ENCODE results near the gene ASB15.

Gene ASB15

GRCh38 chr7:123594813-123595241 is 6.8 kb upstream of the ASB15 start:
- in situ Hi-C loops (cut with MboI; ENCODE audit: low sequenced_read_pairs) = no loop called here

GRCh38 chr7:123598657-123599056 is 3.0 kb upstream of the ASB15 start:
- in situ Hi-C loops (cut with MboI; ENCODE audit: low sequenced_read_pairs) = no loop called here

GRCh38 chr7:123599766-123600165 is 1.9 kb upstream of the ASB15 start:
- in situ Hi-C loops (cut with MboI; ENCODE audit: low sequenced_read_pairs) = no loop called here

GRCh38 chr7:123600876-123601275 is 745 bp upstream of the ASB15 start:
- in situ Hi-C loops (cut with MboI; ENCODE audit: low sequenced_read_pairs) = no loop called here

GRCh38 chr7:123602648-123603047 is 1.0 kb downstream of the ASB15 start:
- in situ Hi-C loops (cut with MboI; ENCODE audit: low sequenced_read_pairs) = no loop called here

GRCh38 chr7:123604739-123605138 is 3.1 kb downstream of the ASB15 start:
- in situ Hi-C loops (cut with MboI; ENCODE audit: low sequenced_read_pairs) = no loop called here

- in situ Hi-C loops (cut with MboI; ENCODE audit: low sequenced_read_pairs) = no loop called here
Measured at GRCh38 chr7:123607423-123607975, 5.9 kb downstream of the ASB15 start.

- in situ Hi-C loops (cut with MboI; ENCODE audit: low sequenced_read_pairs) = no loop called here
Measured at GRCh38 chr7:123608991-123609882, 7.6 kb downstream of the ASB15 start.

- in situ Hi-C loops (cut with MboI; ENCODE audit: low sequenced_read_pairs) = no loop called here
Measured at GRCh38 chr7:123609883-123610239, 8.2 kb downstream of the ASB15 start.

GRCh38 chr7:123612024-123612423 is 10.4 kb downstream of the ASB15 start:
- in situ Hi-C loops (cut with MboI; ENCODE audit: low sequenced_read_pairs) = no loop called here

- in situ Hi-C loops (cut with MboI; ENCODE audit: low sequenced_read_pairs) = no loop called here
Measured at GRCh38 chr7:123615344-123615743, 13.7 kb downstream of the ASB15 start.

GRCh38 chr7:123616223-123616622 is 14.6 kb downstream of the ASB15 start:
- in situ Hi-C loops (cut with MboI; ENCODE audit: low sequenced_read_pairs) = no loop called here

- in situ Hi-C loops (cut with MboI; ENCODE audit: low sequenced_read_pairs) = no loop called here
Measured at GRCh38 chr7:123621707-123622106, 20.1 kb downstream of the ASB15 start.

- in situ Hi-C loops (cut with MboI; ENCODE audit: low sequenced_read_pairs) = no loop called here
Measured at GRCh38 chr7:123622660-123623386, 21.2 kb downstream of the ASB15 start.

GRCh38 chr7:123624527-123625183 is 23.0 kb downstream of the ASB15 start:
- in situ Hi-C loops (cut with MboI; ENCODE audit: low sequenced_read_pairs) = no loop called here

GRCh38 chr7:123625254-123625653 is 23.6 kb downstream of the ASB15 start:
- in situ Hi-C loops (cut with MboI; ENCODE audit: low sequenced_read_pairs) = no loop called here

- in situ Hi-C loops (cut with MboI; ENCODE audit: low sequenced_read_pairs) = no loop called here
Measured at GRCh38 chr7:123627851-123628250, 26.2 kb downstream of the ASB15 start.

GRCh38 chr7:123628829-123629228 is 27.2 kb downstream of the ASB15 start:
- in situ Hi-C loops (cut with MboI; ENCODE audit: low sequenced_read_pairs) = no loop called here

GRCh38 chr7:123629281-123629680 is 27.7 kb downstream of the ASB15 start:
- in situ Hi-C loops (cut with MboI; ENCODE audit: low sequenced_read_pairs) = no loop called here

GRCh38 chr7:123632808-123633207 is 31.2 kb downstream of the ASB15 start:
- in situ Hi-C loops (cut with MboI; ENCODE audit: low sequenced_read_pairs) = no loop called here

GRCh38 chr7:123633553-123633952 is 31.9 kb downstream of the ASB15 start:
- in situ Hi-C loops (cut with MboI; ENCODE audit: low sequenced_read_pairs) = no loop called here
